Embryonic facial prominence (tissue), 1 donor: ENCODE data around the gene CXCR6.

Experiments used
- DNase-seq: peaks from one replicate; pipeline ENCODE4 v3.0.0-alpha.2; 2016; ENCODE audit errors: extremely low spot score

The CXCR6 gene

GRCh38 chr3:45922039-45922326, 21.3 kb upstream of the CXCR6 start:
- DNase-seq, result no peak

DNA sequence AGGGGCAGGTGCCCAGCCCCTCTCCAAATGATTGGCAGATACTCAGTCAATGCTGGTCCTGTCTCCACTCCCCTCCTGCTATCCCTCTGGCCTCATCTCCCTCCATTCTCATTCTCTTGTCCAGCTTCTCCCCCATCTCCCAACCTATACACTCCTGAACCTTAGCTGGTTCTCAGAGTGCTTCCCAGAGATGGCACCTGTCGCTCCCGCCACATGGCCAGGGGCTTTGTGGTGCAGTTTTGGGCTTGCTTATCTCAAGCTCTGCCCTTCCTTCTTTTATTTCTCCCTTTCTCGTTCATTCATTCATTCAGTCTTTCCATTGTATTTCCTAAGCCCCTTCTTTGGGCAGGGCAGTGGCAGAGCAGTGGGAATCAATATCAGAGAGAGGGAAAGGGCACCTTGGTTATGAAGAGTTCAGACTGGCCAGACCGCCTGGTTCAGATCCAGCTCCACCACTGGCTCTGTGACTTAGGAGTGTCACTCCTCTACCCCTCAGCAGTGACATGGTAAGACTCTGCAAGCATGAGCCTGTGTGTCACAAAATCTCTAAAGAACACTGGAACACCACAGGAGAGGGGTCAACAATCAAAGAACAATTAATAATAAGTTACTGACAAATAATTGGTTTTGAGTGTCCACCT, 20.2 kb upstream of the CXCR6 start:
- no peak for DNase-seq

DNA sequence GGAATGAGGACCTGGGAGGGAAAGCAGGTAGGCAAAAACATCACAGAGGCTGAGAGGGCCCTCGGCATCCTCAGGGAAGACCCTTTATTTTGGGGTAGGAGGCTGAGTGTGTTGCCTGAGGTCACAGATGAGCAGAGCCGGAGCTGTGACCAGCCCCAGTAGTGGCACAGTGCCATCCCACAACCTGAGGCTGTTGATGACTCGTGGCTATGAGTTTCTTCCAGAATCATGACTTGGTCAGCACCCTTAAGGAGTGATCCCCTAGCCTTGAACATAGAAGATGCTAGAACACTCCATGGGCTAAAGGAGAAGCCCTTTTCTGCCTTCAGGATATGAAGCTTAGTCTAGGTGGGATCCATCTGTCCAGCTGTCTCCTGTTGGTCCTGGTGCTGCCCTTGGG, 19.5 kb upstream of the CXCR6 start:
- DNase-seq, result no peak

- no peak for DNase-seq
Observed at GRCh38 chr3:45927881-45928280, 15.4 kb upstream of the CXCR6 start.

DNA sequence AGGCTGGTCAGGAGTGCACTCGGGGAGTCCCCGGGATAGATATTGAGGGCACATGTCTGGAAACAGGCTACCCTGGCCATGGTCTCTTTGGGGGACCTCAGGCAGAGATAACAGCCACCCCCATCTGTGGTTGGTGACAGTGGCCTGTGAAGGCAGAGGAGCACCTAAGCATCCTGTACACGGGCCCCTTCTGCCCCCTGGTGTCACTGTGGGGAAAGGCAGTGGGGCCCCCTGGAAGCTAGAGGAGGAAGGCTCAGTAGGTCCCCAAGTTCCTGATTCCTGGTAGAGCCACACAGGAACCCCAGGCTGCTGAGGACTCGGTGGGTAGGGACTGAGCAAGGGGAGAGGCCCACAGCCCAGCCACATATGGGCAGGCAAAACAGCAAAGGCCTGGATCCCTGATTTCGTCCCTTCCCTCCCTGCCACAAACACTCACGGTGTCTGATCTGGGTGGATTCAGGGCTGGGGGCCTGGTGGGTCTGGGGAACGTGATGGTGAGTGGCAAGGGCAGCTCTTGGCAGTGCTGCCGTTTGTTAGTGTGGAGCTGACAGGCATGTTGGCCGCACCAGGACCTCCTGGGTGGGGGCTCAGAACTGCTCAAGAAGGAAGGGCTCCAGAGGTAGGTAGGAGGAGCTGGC, 14.1 kb upstream of the CXCR6 start:
- DNase-seq, result no peak

- no peak for DNase-seq
Observed at GRCh38 chr3:45931496-45931895, 11.8 kb upstream of the CXCR6 start.

- no peak for DNase-seq
Observed at GRCh38 chr3:45932112-45932511, 11.2 kb upstream of the CXCR6 start.

DNA sequence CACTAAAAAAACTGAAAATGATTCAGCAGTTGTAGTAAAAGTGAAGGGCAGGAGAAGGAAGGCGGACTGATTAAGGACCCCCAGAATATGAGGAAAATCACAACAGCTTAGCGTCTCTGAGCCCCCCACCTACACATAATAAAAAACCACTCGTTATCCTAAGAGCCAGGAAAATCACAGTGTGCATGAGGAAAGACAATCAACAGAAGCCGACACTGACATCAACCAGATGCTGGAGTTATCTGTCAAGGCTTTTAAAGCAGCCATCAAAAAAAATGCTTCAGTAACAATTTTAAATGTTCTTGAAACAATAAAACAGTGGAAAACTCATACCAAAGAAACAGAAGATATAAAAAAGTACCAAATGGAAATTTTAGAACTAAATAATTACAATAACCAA, 9.7 kb upstream of the CXCR6 start:
- no peak for DNase-seq

DNA sequence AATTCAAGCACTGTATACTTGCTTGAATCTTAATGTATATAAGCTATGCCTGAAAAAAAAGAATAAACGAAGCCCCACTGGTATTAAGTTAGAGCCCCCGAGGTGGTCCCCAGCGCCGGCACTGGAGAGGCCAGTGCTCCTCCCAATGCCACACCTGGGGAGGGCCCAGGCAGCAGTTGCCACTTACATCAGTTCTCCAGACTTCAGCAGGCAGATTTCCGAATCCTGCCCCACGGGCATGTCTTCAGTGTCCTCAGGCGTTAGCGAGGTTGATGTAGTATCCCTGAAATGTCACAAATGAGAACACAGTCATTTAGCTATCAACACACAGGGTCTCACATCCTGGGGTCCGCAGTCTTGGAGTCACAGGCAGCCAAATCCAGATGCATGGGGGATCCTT, 7.0 kb upstream of the CXCR6 start:
- no peak for DNase-seq

DNA sequence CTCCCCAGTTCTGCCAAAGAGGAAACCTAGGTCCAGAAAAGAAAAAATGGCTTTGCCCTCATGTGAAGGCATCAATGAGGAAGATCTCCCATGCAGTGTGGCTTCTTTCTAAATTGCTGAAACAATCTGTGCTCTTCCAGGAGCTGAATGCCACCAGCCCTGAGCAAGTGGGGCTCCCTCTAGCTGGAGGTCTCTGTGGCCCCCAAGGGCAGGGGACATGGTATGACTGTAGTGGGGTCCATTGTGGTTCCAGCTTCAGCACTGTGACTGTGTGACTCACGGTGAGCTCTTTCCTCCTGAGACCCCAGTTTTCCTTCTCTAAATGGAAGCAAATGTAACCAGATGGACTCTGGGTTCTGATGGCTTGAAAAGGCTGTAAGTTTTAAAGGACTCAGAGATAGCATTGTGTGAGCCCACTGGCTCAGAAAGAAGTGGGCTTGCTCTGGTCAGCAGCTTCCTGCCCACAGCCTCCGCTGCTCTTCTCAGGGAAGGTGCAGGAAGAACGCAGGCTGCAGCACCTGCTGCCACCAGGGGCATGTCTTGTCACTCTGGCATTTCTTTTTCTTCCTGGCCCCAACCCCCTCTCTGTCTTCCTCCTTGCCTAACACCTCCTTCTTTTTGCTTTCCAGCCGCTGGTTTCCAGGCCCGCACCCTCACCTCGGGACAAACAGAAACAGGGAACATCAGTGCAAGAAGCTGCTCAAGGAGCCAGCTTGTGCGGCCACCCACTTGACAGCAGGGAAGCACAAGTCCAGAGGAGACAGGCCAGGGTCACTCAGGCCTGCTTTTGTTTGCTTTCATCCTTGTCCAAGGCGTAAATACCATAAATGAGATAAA, 5.8 kb upstream of the CXCR6 start:
- no peak for DNase-seq

GRCh38 chr3:45938043-45938435, 5.2 kb upstream of the CXCR6 start:
- DNase-seq, result no peak

DNA sequence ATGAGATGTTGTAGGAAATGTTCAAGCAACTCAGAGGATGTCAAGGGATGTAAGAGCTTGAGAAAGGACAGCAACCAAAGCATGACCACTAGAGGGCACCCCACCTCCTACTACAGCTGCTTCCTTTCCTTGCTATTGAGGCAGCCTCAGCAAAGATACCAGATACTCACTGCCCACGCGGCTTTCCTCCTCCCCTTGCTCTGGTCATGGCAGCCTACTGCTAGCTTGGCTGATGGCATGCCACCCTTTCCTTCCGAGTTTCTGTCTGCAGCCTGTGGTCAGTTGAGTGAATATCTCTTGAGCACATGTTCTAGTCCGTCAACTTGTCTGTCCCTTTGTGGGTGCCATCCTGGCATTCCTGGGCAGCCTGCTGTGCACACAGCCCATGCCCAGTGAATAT, 4.4 kb upstream of the CXCR6 start:
- DNase-seq, result peak; percentile 80

GRCh38 chr3:45939341-45939771, 3.9 kb upstream of the CXCR6 start:
- DNase-seq, result no peak

GRCh38 chr3:45940004-45940780, 3.1 kb upstream of the CXCR6 start:
- DNase-seq, result no peak

GRCh38 chr3:45940781-45941365, 2.4 kb upstream of the CXCR6 start:
- DNase-seq, result no peak

- DNase-seq, result no peak
Observed at GRCh38 chr3:45942051-45942825, 1.0 kb upstream of the CXCR6 start.

DNA sequence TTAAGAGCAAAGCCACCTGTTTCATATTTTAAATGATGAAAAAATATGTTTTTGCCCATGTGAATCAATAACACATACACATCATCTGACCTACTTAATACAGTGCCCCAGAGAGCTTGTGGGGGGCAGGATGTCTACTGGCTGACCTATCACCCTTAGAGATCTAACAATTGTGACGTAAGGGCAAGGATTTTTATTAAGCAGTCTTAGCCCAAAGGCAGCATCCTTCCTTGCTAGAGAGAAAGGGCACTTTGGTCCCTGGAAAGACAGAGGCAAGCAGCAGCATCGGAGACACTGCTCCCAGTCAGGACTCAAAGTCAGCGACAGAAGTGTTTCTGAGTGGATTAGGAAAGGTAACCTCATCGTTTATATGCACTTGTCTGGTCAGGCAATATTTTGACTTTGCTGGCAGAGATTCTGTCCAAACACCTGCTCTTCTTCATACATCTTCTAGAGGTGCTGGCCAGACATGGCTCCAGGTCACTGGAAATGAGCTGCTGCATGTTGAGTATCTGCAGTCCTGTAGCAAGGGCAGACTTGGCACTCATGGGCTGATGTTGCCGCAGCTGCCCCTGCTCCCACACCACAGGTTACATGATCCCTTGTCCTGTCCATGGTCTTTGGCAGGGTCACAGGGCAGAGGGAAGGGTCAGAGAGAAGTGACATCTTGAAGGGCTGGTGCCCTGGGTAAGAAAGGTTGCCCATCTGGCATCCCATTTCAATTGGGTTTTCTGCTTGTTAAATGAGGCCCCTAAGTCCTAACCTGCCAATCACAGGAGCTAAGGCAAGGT, 1.8 kb downstream of the CXCR6 start:
- DNase-seq, result no peak

- DNase-seq, result no peak
Observed at GRCh38 chr3:45946307-45946706, 3.0 kb downstream of the CXCR6 start.

- no peak for DNase-seq
Observed at GRCh38 chr3:45946875-45947274, 3.6 kb downstream of the CXCR6 start.

DNA sequence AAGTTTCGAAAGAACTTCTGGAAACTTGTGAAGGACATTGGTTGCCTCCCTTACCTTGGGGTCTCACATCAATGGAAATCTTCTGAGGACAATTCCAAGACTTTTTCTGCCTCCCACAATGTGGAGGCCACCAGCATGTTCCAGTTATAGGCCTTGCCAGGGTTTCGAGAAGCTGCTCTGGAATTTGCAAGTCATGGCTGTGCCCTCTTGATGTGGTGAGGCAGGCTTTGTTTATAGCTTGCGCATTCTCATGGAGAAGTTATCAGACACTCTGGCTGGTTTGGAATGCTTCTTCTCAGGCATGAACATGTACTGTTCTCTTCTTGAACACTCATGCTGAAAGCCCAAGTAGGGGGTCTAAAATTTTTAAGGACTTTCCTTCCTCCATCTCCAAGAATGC, 4.1 kb downstream of the CXCR6 start:
- no peak for DNase-seq
